Body of pancreas (tissue), 4 donors: ENCODE results near the gene KRTAP12-4.

Source experiments
- CTCF ChIP-seq, 7 experiments: fragments of 450-650 bp in 4 of 7; fragments of 200-600 bp in 3 of 7; sonication (generic) in 3 of 7; IDR thresholded peaks; one replicate each; pipeline ENCODE4 v1.5.1; 2016 to 2019; ENCODE audit warnings: antibody characterized with exemption in 7 of 7
- POLR2A ChIP-seq, 3 donors: fragments of 450-650 bp; IDR thresholded peaks; one replicate each; pipeline ENCODE4 v1.6.1; 2016; ENCODE audit warnings: antibody characterized with exemption in 3 of 3, mild to moderate bottlenecking in 2 of 3

GRCh38 chr21:44701541-44701940, 47.1 kb upstream of the KRTAP12-4 start:
- TF ChIP-seq CTCF (IDR thresholded peaks at IDR 0.05) (no peak), POLR2A (IDR thresholded peaks at IDR 0.05) (no peak)
